GM23248 (cell line): Measurements from ENCODE around the gene NPTX1.

Experiments
- EZH2 ChIP-seq: fragments of 200-600 bp; sonication (generic); IDR thresholded peaks from 2 replicates; pipeline ENCODE4 v1.6.1; 2018; ENCODE audit warnings: antibody characterized with exemption, mild to moderate bottlenecking; ENCODE audit not compliant: insufficient read depth, poor library complexity, severe bottlenecking
- EZH2phosphoT487 ChIP-seq: fragments of 200-600 bp; sonication (generic); IDR thresholded peaks from 2 replicates; pipeline ENCODE4 v1.6.1; 2018; ENCODE audit warnings: antibody characterized with exemption, moderate library complexity, mild to moderate bottlenecking, low read depth; ENCODE audit not compliant: insufficient read depth

DNA sequence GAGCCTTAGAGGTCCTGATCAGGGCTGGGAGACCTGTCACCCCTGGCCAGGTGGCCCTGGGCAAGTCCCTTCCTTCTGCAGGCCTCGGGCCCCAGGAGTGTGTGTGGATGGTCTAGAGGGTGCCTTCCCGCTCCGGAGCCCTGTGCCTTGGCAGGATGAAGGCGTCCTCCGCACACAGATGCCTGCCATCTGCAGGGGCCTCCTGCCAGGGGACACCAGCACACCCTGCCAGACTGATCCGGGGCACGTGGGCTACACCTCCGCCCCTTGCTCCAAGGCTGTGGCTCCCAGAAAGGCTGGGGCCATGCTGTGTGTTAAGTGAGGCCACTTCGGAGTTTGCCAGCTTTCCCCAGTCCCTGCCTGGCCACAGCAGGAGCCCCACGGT, 30.7 kb downstream of the NPTX1 start:
- TF ChIP-seq EZH2phosphoT487 (no peak), EZH2 (no peak)
